ENCODE data around the gene TRIM3.

TRIM3 gene

GRCh38 chr11:6406370-6406769, 67.4 kb downstream of the TRIM3 start:
- H3K27me3 ChIP-seq (ENCODE audit: control insufficient read depth, insufficient read depth, low read length), result no peaks in the 10 kb centered on the region
- H3K4me2 ChIP-seq (ENCODE audit: low read length), result no peak overlapping the region
- TF ChIP-seq CTCF (IDR thresholded peaks at IDR 0.05), result no peak
- H3K4me3 ChIP-seq (ENCODE audit: low read depth, low read length), result no peak overlapping the region
- no peaks in the 10 kb centered on the region for H3K79me2 ChIP-seq
- H3K9ac ChIP-seq, result no peak overlapping the region
- H2AFZ ChIP-seq, result no peak overlapping the region
- no peaks in the 10 kb centered on the region for H3K36me3 ChIP-seq (ENCODE audit: control insufficient read depth, insufficient read depth, low read length)
- no peaks in the 10 kb centered on the region for H3K4me1 ChIP-seq
- H3K27ac ChIP-seq, result no peak overlapping the region
- H3K9me3 ChIP-seq (ENCODE audit: control insufficient read depth, low read length), result no peaks in the 10 kb centered on the region

GRCh38 chr11:6405846-6406245, 67.9 kb downstream of the TRIM3 start:
- H3K4me3 ChIP-seq (ENCODE audit: low read depth, low read length), result no peak overlapping the region
- no peaks in the 10 kb centered on the region for H3K79me2 ChIP-seq
- H3K27me3 ChIP-seq (ENCODE audit: control insufficient read depth, insufficient read depth, low read length), result no peaks in the 10 kb centered on the region
- no peaks in the 10 kb centered on the region for H3K36me3 ChIP-seq (ENCODE audit: control insufficient read depth, insufficient read depth, low read length)
- no peak overlapping the region for H3K4me2 ChIP-seq (ENCODE audit: low read length)
- no peaks in the 10 kb centered on the region for H3K4me1 ChIP-seq
- H3K9ac ChIP-seq, result no peak overlapping the region
- H3K9me3 ChIP-seq (ENCODE audit: control insufficient read depth, low read length), result no peaks in the 10 kb centered on the region
- TF ChIP-seq CTCF (IDR thresholded peaks at IDR 0.05), result no peak
- H2AFZ ChIP-seq, result no peak overlapping the region
- H3K27ac ChIP-seq, result no peak overlapping the region

GRCh38 chr11:6405052-6405667, 68.6 kb downstream of the TRIM3 start:
- Histone ChIP-seq H3K9ac (no peak overlapping the region), H2AFZ (no peak overlapping the region), H3K4me2 (ENCODE audit: low read length) (no peak overlapping the region), H3K36me3 (ENCODE audit: control insufficient read depth, insufficient read depth, low read length) (no peaks in the 10 kb centered on the region), H3K27ac (no peak overlapping the region), H3K9me3 (ENCODE audit: control insufficient read depth, low read length) (no peaks in the 10 kb centered on the region), H3K79me2 (no peaks in the 10 kb centered on the region), H3K4me1 (no peaks in the 10 kb centered on the region), H3K27me3 (ENCODE audit: control insufficient read depth, insufficient read depth, low read length) (no peaks in the 10 kb centered on the region), H3K4me3 (ENCODE audit: low read depth, low read length) (no peak overlapping the region)
- no peak for TF ChIP-seq CTCF (IDR thresholded peaks at IDR 0.05)

- no peak overlapping the region for H3K4me2 ChIP-seq (ENCODE audit: low read length)
- H3K9me3 ChIP-seq (ENCODE audit: control insufficient read depth, low read length), result no peaks in the 10 kb centered on the region
- H3K79me2 ChIP-seq, result no peaks in the 10 kb centered on the region
- TF ChIP-seq CTCF (IDR thresholded peaks at IDR 0.05), result no peak
- no peaks in the 10 kb centered on the region for H3K36me3 ChIP-seq (ENCODE audit: control insufficient read depth, insufficient read depth, low read length)
- no peaks in the 10 kb centered on the region for H3K4me1 ChIP-seq
- H3K27ac ChIP-seq, result no peak overlapping the region
- H2AFZ ChIP-seq, result no peak overlapping the region
- no peak overlapping the region for H3K4me3 ChIP-seq (ENCODE audit: low read depth, low read length)
- no peaks in the 10 kb centered on the region for H3K27me3 ChIP-seq (ENCODE audit: control insufficient read depth, insufficient read depth, low read length)
- no peak overlapping the region for H3K9ac ChIP-seq
These were observed 69.2 kb downstream of the TRIM3 start for GRCh38 chr11:6404342-6405051.

GRCh38 chr11:6403539-6403938, 70.2 kb downstream of the TRIM3 start:
- H3K4me3 ChIP-seq (ENCODE audit: low read depth, low read length), result no peak overlapping the region
- no peak for TF ChIP-seq CTCF (IDR thresholded peaks at IDR 0.05)

More at GRCh38 chr11:6403539-6403938, 70.2 kb downstream of the TRIM3 start:
- Histone ChIP-seq H3K9me3 (ENCODE audit: control insufficient read depth, low read length) (no peaks in the 10 kb centered on the region), H3K9ac (no peak overlapping the region), H2AFZ (no peak overlapping the region), H3K4me1 (no peaks in the 10 kb centered on the region), H3K36me3 (ENCODE audit: control insufficient read depth, insufficient read depth, low read length) (no peaks in the 10 kb centered on the region), H3K79me2 (no peaks in the 10 kb centered on the region), H3K27me3 (ENCODE audit: control insufficient read depth, insufficient read depth, low read length) (no peaks in the 10 kb centered on the region), H3K27ac (no peak overlapping the region), H3K4me2 (ENCODE audit: low read length) (no peak overlapping the region)
